ENCODE results near the gene THSD7A. TPM values are rescaled to one million over a fixed set of nuclear protein-coding genes. Genes with fewer than 3 reads are reported as not detected.

THSD7A gene
- total and polyA plus RNA-seq, 11 donors = 0.11 to 5.2 (median 1.1) TPM

DNA sequence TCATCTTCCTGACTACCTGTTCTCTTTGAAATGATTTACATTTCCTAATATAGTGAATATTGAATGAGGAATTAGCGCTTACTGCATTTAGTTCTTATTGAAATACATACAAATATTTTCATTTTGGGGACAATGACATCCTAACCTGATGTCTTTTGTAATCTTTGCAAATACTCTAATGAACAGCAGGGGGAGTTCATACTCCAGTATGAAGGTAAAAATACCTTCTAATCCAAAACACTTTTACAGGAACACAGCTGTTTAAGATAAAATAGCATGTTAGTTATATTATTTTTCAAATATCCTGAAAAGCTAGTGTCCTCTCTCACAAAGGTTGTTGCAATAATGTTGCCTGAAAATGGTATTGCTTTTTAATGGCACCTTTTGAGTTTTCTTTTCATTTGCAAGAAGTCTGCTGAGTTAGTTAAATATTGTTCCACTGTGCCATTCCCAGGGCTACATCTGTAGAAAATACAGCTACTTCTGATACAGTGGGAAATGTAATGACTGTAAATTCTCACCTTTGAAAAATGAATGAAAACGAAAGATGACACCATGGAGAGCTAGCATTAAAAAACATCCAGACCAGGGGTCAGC, 458.4 kb downstream of the THSD7A start:
- intact Hi-C loops (cut with DNase I) = no loop called here
- ATAC-seq = no peak
- H3K4me1 ChIP-seq = no peaks in the 10 kb centered on the region
- H3K9me3 ChIP-seq = no peaks in the 10 kb centered on the region
- no peaks in the 10 kb centered on the region for H3K27me3 ChIP-seq
- DNase-seq = no peak
- H3K4me3 ChIP-seq = no peak overlapping the region
- no peak overlapping the region for H3K27ac ChIP-seq
- TF ChIP-seq, protein P1, sequence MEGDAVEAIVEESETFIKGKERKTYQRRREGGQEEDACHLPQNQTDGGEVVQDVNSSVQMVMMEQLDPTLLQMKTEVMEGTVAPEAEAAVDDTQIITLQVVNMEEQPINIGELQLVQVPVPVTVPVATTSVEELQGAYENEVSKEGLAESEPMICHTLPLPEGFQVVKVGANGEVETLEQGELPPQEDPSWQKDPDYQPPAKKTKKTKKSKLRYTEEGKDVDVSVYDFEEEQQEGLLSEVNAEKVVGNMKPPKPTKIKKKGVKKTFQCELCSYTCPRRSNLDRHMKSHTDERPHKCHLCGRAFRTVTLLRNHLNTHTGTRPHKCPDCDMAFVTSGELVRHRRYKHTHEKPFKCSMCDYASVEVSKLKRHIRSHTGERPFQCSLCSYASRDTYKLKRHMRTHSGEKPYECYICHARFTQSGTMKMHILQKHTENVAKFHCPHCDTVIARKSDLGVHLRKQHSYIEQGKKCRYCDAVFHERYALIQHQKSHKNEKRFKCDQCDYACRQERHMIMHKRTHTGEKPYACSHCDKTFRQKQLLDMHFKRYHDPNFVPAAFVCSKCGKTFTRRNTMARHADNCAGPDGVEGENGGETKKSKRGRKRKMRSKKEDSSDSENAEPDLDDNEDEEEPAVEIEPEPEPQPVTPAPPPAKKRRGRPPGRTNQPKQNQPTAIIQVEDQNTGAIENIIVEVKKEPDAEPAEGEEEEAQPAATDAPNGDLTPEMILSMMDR (IDR thresholded peaks at IDR 0.05) = peak in 11 of 12 donors; percentile 15 to 58 (median 25)
- no peak for TF ChIP-seq POLR2A (IDR thresholded peaks at IDR 0.05)
- no peaks in the 10 kb centered on the region for H3K36me3 ChIP-seq
- 76 to 85% (median 79%) methylated on average over 2 of the region's 2 CpGs for WGBS, 4 donors

- Histone ChIP-seq H3K9me3 (no peaks in the 10 kb centered on the region), H3K4me3 (no peak overlapping the region), H3K4me1 (no peaks in the 10 kb centered on the region), H3K27ac (no peak overlapping the region), H3K36me3 (no peaks in the 10 kb centered on the region), H3K27me3 (no peaks in the 10 kb centered on the region)
- DNase-seq (no peak), ATAC-seq (no peak)
- intact Hi-C loops (cut with DNase I) = no loop called here
- 47 to 100% (median 94%) methylated on average over 1 of the region's 1 CpG for WGBS, 4 donors
- TF ChIP-seq POLR2A (IDR thresholded peaks at IDR 0.05) = no peak
- TF ChIP-seq, protein P1 (IDR thresholded peaks at IDR 0.05) = no peak
Observed at GRCh38 chr7:11369696-11370095, 462.3 kb downstream of the THSD7A start.

DNA sequence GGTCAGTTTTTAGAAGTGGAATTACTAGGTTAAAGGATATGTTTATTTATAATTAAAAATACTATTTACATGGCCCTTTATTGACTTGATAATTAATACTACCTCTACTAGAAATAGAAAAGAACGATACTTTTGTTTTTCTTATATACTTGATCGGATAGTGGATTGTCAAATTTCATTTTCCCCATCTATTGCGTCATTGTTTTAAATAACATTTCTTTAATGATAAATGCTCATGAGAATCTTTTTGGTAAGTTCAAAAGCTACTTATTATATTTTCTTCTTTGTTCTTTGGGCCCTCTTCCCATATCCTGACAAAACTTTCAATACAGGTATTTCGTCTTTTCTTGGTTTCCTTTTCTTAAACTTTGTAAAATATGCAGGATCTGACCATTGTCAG, 465.9 kb downstream of the THSD7A start:
- Histone ChIP-seq H3K9me3 (no peaks in the 10 kb centered on the region), H3K27me3 (no peaks in the 10 kb centered on the region), H3K36me3 (no peaks in the 10 kb centered on the region), H3K4me3 (no peak overlapping the region), H3K27ac (no peak overlapping the region), H3K4me1 (no peaks in the 10 kb centered on the region)
- 89 to 91% (median 90%) methylated on average over 4 of the region's 4 CpGs for WGBS, 4 donors
- ATAC-seq (no peak), DNase-seq (no peak)
- intact Hi-C loops (cut with DNase I) = no loop called here
- no peak for TF ChIP-seq POLR2A (IDR thresholded peaks at IDR 0.05)

- no peaks in the 10 kb centered on the region for H3K27me3 ChIP-seq
- TF ChIP-seq, protein P1 (IDR thresholded peaks at IDR 0.05) = no peak
- TF ChIP-seq POLR2A (IDR thresholded peaks at IDR 0.05) = no peak
- no peaks in the 10 kb centered on the region for H3K4me1 ChIP-seq
- no peak for DNase-seq
- WGBS, 4 donors = 93 to 97% (median 94%) methylated on average over 1 of the region's 1 CpG
- H3K36me3 ChIP-seq = no peaks in the 10 kb centered on the region
- no peak for ATAC-seq
- H3K4me3 ChIP-seq = no peak overlapping the region
- H3K9me3 ChIP-seq = peaks cover 0 to 19% (median 0%) of the 10 kb centered on the region in 12 donors
- intact Hi-C loops (cut with DNase I) = no loop called here
- H3K27ac ChIP-seq = no peak overlapping the region
Observed at GRCh38 chr7:11358637-11359036, 473.4 kb downstream of the THSD7A start.

All from heart left ventricle (tissue), 16 donors.